ENCODE data around the gene DYNC1LI2. TPM values are rescaled to one million over a fixed set of nuclear protein-coding genes. Genes with fewer than 3 reads are reported as not detected.
"Not testable (repeated sequence)": the region's sequence is repeated elsewhere in the genome, so short reads cannot be mapped to it uniquely, and the experiment has no call there.

The DYNC1LI2 gene
- total RNA-seq, 1 experiment from 2014 or later, result 97.7 TPM

DNA sequence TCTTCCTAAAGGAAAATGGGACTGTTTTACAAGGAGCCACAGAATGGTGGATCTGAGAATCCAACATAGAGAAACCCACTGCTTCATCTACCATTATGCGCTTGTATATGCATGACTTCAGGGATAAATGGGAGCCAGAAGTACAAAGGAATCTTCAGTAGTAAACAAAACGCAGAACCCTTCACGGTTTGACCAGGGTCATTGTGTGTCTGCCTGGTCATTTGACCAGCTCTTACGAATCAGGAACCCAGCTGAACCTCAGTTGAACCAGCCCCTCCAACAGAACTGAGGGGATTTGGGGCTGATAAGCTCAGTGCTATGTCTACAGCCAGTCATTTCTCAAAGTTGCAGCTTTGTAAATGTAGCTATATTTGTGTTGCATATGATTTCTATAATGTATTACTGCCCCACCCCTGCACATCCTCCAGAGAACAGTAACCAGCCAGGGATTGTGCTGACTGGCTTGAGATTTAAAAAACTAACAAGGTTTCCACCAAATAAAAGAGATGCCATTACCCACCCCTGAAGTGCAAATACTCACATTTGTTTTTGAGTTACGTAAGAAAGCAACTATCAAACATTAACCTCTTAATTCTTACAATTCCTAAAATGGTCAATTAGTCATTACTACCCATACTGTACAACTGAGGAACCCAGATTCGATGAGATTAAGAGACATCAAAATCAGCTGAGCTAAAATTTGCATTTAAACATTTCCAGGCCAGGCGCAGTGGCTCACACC is 61.1 kb downstream of the DYNC1LI2 start:
- H3K27ac Mint-ChIP-seq (ENCODE audit: low read depth, unreplicated experiment), result no peak overlapping the region

DNA sequence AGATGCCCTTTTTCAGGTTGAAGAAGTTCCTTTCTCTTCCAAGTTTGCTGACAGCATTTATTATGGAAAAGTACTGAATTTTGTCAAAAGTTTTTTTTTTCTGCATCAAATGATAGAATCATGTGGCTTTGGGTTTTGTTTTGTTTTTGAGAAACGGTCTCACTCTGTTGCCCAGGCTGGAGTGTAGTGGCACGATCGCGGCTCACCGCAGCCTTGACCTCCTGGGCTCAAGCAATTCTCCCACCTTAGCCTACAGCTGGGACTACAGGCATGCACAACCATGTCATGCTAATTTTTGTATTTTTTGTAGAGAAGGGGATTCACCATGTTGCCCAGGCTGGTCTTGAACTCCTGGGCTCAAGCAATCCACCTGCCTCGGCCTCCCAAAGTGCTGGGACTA is 62.1 kb downstream of the DYNC1LI2 start:
- Mint-ChIP-seq H3K9me3 (ENCODE audit: unreplicated experiment) (no peaks in the 10 kb centered on the region), H3K4me1 (ENCODE audit: insufficient read depth, unreplicated experiment) (peaks cover 11% of the 10 kb centered on the region), H3K27me3 (ENCODE audit: insufficient read depth, unreplicated experiment) (no peaks in the 10 kb centered on the region), H3K27ac (ENCODE audit: low read depth, unreplicated experiment) (no peak overlapping the region), H3K36me3 (ENCODE audit: insufficient read depth, unreplicated experiment) (no peaks in the 10 kb centered on the region), H3K4me3 (ENCODE audit: unreplicated experiment) (no peak overlapping the region)
- ChIA-PET POLR2A (no interaction called here), CTCF (interaction anchor here (7.4 kb wide), 1 partner anchor 27 kb away, joined by 69 read pairs; no protein-coding TSS in a partner anchor)
- no TSS peak for BruUV-seq (replicated peaks)
- TF ChIP-seq, protein P1, sequence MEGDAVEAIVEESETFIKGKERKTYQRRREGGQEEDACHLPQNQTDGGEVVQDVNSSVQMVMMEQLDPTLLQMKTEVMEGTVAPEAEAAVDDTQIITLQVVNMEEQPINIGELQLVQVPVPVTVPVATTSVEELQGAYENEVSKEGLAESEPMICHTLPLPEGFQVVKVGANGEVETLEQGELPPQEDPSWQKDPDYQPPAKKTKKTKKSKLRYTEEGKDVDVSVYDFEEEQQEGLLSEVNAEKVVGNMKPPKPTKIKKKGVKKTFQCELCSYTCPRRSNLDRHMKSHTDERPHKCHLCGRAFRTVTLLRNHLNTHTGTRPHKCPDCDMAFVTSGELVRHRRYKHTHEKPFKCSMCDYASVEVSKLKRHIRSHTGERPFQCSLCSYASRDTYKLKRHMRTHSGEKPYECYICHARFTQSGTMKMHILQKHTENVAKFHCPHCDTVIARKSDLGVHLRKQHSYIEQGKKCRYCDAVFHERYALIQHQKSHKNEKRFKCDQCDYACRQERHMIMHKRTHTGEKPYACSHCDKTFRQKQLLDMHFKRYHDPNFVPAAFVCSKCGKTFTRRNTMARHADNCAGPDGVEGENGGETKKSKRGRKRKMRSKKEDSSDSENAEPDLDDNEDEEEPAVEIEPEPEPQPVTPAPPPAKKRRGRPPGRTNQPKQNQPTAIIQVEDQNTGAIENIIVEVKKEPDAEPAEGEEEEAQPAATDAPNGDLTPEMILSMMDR (IDR thresholded peaks at IDR 0.05; ENCODE audit: unreplicated experiment), result no peak
- intact Hi-C loops (cut with micrococcal nuclease), result no loop called here
- DNase-seq (ENCODE audit: unreplicated experiment), result no peak

More for the DNA sequence above, 61.1 kb downstream of the DYNC1LI2 start:
- CTCF ChIA-PET, result interaction anchor here (0.5 to 7.4 kb wide), 9 partner anchors 13 to 183 kb away, joined by 3 to 69 read pairs (median 5); no protein-coding TSS in a partner anchor
- no TSS peak for BruUV-seq (replicated peaks)
- Mint-ChIP-seq H3K4me3 (ENCODE audit: unreplicated experiment) (no peak overlapping the region), H3K9me3 (ENCODE audit: unreplicated experiment) (no peaks in the 10 kb centered on the region), H3K27me3 (ENCODE audit: insufficient read depth, unreplicated experiment) (no peaks in the 10 kb centered on the region), H3K36me3 (ENCODE audit: insufficient read depth, unreplicated experiment) (no peaks in the 10 kb centered on the region), H3K4me1 (ENCODE audit: insufficient read depth, unreplicated experiment) (peaks cover 18% of the 10 kb centered on the region)
- intact Hi-C loops (cut with micrococcal nuclease), result no loop called here
- no peak for DNase-seq (ENCODE audit: unreplicated experiment)
- POLR2A ChIA-PET, result interaction anchor here (0.6 to 1.3 kb wide), 3 partner anchors 27 to 90 kb away, joined by 3 read pairs; no protein-coding TSS in a partner anchor
- TF ChIP-seq, protein P1 (IDR thresholded peaks at IDR 0.05; ENCODE audit: unreplicated experiment), result no peak

DNA sequence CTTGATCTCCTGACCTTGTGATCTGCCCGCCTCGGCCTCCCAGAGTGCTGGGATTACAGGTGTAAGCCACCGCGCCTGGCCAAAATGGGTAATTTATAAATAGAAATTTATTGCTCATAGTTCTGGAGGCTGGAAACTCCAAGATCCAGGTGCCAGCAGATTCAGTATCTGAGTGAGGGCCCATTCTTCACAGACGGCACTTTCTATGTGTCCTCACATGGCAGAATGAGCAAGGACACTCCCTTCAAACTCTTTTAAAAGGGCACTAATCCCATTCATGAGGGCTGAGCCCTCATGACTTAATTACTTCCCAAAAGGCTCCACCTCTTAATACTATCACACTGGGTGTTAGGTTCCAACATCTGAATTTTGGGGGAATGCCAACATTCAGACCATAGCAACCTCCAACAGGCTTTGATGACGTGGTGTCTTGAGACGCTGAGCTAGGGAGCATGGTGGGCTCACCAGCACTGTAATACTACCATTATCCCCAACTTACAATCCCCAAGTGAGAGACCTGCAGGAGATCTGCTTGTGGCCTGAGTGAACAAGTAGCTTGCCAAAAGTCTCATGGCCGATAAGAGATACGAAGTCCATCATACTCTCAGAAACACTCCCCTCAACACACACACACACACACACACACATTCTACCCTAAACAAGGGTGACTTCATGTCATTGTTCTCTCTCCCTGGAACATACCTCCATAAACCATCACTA is 63.3 kb downstream of the DYNC1LI2 start:
- TF ChIP-seq, protein P1 (IDR thresholded peaks at IDR 0.05; ENCODE audit: unreplicated experiment), result no peak
- intact Hi-C loops (cut with micrococcal nuclease), result no loop called here

DNA sequence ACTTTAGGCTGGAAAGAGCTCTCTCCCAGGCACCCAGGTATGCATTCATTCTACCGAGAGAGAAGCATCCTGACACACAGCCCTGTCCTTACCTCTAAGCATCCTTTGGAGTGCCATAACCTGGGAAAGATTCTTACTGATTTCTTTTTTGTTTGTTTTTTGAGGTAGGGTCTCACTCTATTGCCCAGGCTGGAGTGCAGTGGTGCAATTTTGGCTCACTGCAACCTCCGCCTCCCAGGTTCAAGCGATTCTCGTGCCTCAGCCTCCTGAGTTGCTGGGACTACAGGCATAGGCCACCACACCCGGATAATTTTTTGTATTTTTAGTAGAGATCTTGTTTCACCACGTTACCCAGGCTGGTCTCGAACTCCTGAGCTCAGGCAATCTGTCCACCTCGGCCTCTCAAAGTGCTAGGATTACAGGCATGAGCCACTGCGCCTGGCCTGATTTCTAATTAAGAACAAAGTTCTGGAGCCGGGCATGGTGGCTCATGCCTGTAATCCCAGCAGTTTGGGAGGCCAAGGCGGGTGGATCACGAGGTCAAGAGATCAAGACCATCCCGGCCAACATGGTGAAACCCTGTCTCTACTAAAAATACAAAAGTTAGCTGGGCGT is 65.8 kb downstream of the DYNC1LI2 start:
- H3K9me3 Mint-ChIP-seq (ENCODE audit: unreplicated experiment); BruUV-seq (replicated peaks); POLR2A ChIA-PET; H3K27ac Mint-ChIP-seq (ENCODE audit: low read depth, unreplicated experiment); H3K36me3 Mint-ChIP-seq (ENCODE audit: insufficient read depth, unreplicated experiment); H3K4me3 Mint-ChIP-seq (ENCODE audit: unreplicated experiment); H3K4me1 Mint-ChIP-seq (ENCODE audit: insufficient read depth, unreplicated experiment); H3K27me3 Mint-ChIP-seq (ENCODE audit: insufficient read depth, unreplicated experiment); DNase-seq (ENCODE audit: unreplicated experiment); intact Hi-C loops (cut with micrococcal nuclease): not testable (repeated sequence)
- CTCF ChIA-PET, result interaction anchor here (0.6 to 1.6 kb wide), 4 partner anchors 9 to 78 kb away, joined by 3 to 10 read pairs (median 3); no protein-coding TSS in a partner anchor

More for the DNA sequence above, 63.3 kb downstream of the DYNC1LI2 start:
- no TSS peak for BruUV-seq (replicated peaks)
- ChIA-PET POLR2A (no interaction called here), CTCF (interaction anchor here (0.5 to 1.9 kb wide), 3 partner anchors 26 to 38 kb away, joined by 3 to 14 read pairs (median 5); no protein-coding TSS in a partner anchor)
- peaks cover 11% of the 10 kb centered on the region for H3K4me1 Mint-ChIP-seq (ENCODE audit: insufficient read depth, unreplicated experiment)
- no peaks in the 10 kb centered on the region for H3K27me3 Mint-ChIP-seq (ENCODE audit: insufficient read depth, unreplicated experiment)
- no peak overlapping the region for H3K4me3 Mint-ChIP-seq (ENCODE audit: unreplicated experiment)
- H3K27ac Mint-ChIP-seq (ENCODE audit: low read depth, unreplicated experiment), result no peak overlapping the region
- no peaks in the 10 kb centered on the region for H3K9me3 Mint-ChIP-seq (ENCODE audit: unreplicated experiment)
- no peaks in the 10 kb centered on the region for H3K36me3 Mint-ChIP-seq (ENCODE audit: insufficient read depth, unreplicated experiment)
- no peak for DNase-seq (ENCODE audit: unreplicated experiment)
